Breast epithelium (tissue), 4 donors: ENCODE data around the gene UCP2. TPM values are rescaled to one million over a fixed set of nuclear protein-coding genes. Genes with fewer than 3 reads are reported as not detected.

Experiments
- DNase-seq, 2 donors: peaks; one replicate each; pipeline ENCODE4 v3.0.0-alpha.2; 2019; ENCODE audit warnings: low spot score in 2 of 2
- H3K27ac ChIP-seq, 2 donors: fragments of 200-600 bp; sonication (generic) in 1 of 2; one replicate each; pipeline ENCODE4 v1.5.1; 2016 to 2019; ENCODE audit warnings: mild to moderate bottlenecking in 1 of 2
- H3K27me3 ChIP-seq, 2 donors: fragments of 200-600 bp; sonication (generic) in 1 of 2; one replicate each; pipeline versions ENCODE4 v1.5.1 to v1.6.0; 2017 to 2019; ENCODE audit warnings: control low read depth in 1 of 2, mild to moderate bottlenecking in 1 of 2
- H3K36me3 ChIP-seq: fragments of 200-600 bp; one replicate; pipeline ENCODE4 v1.5.1; 2019
- H3K4me1 ChIP-seq, 2 donors: fragments of 200-600 bp; sonication (generic); one replicate each; pipeline ENCODE4 v1.5.1; 2016 to 2019; ENCODE audit warnings: control low read depth in 1 of 2
- H3K4me3 ChIP-seq, 3 donors: fragments of 200-600 bp; sonication (generic); 1 replicate in 2 of 3; 2 replicates in 1 of 3; pipeline ENCODE4 v1.5.1; 2016 to 2019; ENCODE audit warnings: mild to moderate bottlenecking in 3 of 3, moderate library complexity in 2 of 3
- H3K9me3 ChIP-seq, 2 donors: fragments of 200-600 bp; sonication (generic) in 1 of 2; one replicate each; pipeline ENCODE4 v1.5.1; 2016 to 2019; ENCODE audit warnings: control low read depth in 1 of 2
- POLR2A ChIP-seq: fragments of 450-650 bp; IDR thresholded peaks from one replicate; pipeline ENCODE4 v1.6.1; 2016; ENCODE audit warnings: antibody characterized with exemption, mild to moderate bottlenecking, moderate library complexity
- POLR2AphosphoS5 ChIP-seq, 3 donors: sonication (generic); formaldehyde crosslinking; IDR thresholded peaks; one replicate each; pipeline ENCODE4 v1.6.1; 2017; ENCODE audit warnings: antibody characterized with exemption in 3 of 3
- intact Hi-C: fragments of 100-400 bp; cut with DNase I; formaldehyde crosslinking; loops from one replicate; pipeline ENCODE4 v1.15.1; 2023; ENCODE audit warnings: low total_unique reads
- total RNA-seq, 3 donors: library from RNA; depleted of rRNA; stranded (reverse); fragments of >200 nt; gene quantifications; one replicate each; pipeline ENCODE4 v1.1.0, GENCODE V29; 2016
- TF ChIP-seq, protein P1 (sequence below), 3 donors: fragments of 450-650 bp; IDR thresholded peaks; one replicate each; pipeline ENCODE4 v1.5.1; 2016 to 2017; ENCODE audit warnings: antibody characterized with exemption in 3 of 3, mild to moderate bottlenecking in 3 of 3, moderate library complexity in 3 of 3

Gene UCP2
- total RNA-seq, 3 donors from 2014 or later: 28.2 to 82.4 (median 45.2) TPM

DNA sequence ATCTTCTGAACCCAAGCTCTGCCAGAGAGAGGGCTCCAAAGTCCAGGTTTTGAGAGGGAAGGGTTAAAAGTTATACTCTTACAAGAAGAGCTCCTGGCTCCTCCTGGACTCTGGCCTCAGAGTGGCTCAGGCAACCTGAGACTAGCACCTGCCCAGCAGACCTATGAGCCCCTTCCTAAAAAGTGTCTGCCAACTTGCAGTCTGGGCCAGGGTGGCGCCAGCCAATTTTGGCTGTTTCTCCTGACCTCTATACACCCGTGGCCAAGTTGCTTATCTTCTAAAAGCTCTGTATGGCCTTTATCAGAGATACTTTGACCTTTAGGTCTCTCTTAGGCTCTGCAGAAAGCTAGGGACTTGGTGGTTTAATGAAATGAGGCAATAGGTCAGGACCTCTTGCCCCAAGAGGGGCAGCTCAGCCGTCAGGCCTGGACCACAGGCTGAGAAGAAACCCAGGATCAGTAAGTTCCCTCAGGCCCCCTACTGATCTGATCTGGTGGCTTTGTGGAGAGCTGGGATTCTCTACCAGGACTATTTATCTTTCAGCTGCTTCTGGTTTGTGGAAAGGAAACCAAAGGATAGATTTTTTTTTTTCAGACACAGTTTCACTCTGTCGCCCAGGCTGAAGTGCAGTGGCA, 36.6 kb upstream of the UCP2 start:
- Histone ChIP-seq H3K36me3 (no peaks in the 10 kb centered on the region), H3K27me3 (no peaks in the 10 kb centered on the region), H3K4me3 (no peak overlapping the region), H3K4me1 (peaks cover 5 to 18% of the 10 kb centered on the region in 2 donors), H3K27ac (peak overlapping the region; percentile 88 to 89), H3K9me3 (no peaks in the 10 kb centered on the region)
- intact Hi-C loops: no loop called here
- DNase-seq: no peak
- TF ChIP-seq, protein P1, sequence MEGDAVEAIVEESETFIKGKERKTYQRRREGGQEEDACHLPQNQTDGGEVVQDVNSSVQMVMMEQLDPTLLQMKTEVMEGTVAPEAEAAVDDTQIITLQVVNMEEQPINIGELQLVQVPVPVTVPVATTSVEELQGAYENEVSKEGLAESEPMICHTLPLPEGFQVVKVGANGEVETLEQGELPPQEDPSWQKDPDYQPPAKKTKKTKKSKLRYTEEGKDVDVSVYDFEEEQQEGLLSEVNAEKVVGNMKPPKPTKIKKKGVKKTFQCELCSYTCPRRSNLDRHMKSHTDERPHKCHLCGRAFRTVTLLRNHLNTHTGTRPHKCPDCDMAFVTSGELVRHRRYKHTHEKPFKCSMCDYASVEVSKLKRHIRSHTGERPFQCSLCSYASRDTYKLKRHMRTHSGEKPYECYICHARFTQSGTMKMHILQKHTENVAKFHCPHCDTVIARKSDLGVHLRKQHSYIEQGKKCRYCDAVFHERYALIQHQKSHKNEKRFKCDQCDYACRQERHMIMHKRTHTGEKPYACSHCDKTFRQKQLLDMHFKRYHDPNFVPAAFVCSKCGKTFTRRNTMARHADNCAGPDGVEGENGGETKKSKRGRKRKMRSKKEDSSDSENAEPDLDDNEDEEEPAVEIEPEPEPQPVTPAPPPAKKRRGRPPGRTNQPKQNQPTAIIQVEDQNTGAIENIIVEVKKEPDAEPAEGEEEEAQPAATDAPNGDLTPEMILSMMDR (IDR thresholded peaks at IDR 0.05): no peak
- TF ChIP-seq POLR2A (no peak), POLR2AphosphoS5 (IDR thresholded peaks at IDR 0.05) (no peak)

- no peak for TF ChIP-seq POLR2A
- peak; percentile 55 to 83 (median 64) for TF ChIP-seq POLR2AphosphoS5 (IDR thresholded peaks at IDR 0.05)
- TF ChIP-seq, protein P1 (IDR thresholded peaks at IDR 0.05): no peak
- peak overlapping the region; percentile 88 to 89 for H3K27ac ChIP-seq
- peak overlapping the region in 1 of 3 donors; percentile 12 for H3K4me3 ChIP-seq
- H3K4me1 ChIP-seq: peaks cover 5 to 18% of the 10 kb centered on the region in 2 donors
- no peaks in the 10 kb centered on the region for H3K9me3 ChIP-seq
- H3K36me3 ChIP-seq: no peaks in the 10 kb centered on the region
- H3K27me3 ChIP-seq: no peaks in the 10 kb centered on the region
- intact Hi-C loops: no loop called here
- peak; percentile 91 for DNase-seq
Observed at GRCh38 chr11:74018331-74019005, 35.8 kb upstream of the UCP2 start.

DNA sequence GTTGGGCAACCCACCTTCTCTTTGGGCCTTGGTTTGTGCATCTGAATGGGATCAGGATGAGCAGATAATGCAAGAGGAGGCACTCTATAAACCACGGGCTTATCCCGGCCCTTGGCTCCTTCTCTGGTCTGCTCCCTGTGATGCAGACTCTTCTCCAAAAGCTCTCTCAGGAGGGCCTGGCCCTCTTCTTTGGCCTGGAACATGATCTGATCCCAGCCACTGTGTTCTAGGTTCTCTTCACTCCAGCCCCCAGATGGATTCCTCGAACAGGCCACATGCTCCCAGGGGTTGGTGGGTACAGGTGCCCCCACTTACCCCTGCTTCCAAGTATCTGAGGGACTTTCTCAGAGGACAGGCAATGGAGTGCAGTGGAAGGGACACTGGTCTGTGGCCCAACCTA, 35.0 kb upstream of the UCP2 start:
- Histone ChIP-seq H3K4me1 (peaks cover 5 to 18% of the 10 kb centered on the region in 2 donors), H3K9me3 (no peaks in the 10 kb centered on the region), H3K27ac (peak overlapping the region; percentile 88 to 89), H3K36me3 (no peaks in the 10 kb centered on the region), H3K27me3 (no peaks in the 10 kb centered on the region), H3K4me3 (no peak overlapping the region)
- intact Hi-C loops: no loop called here
- DNase-seq: no peak
- TF ChIP-seq POLR2A (no peak), POLR2AphosphoS5 (IDR thresholded peaks at IDR 0.05) (no peak)
- TF ChIP-seq, protein P1 (IDR thresholded peaks at IDR 0.05): no peak

DNA sequence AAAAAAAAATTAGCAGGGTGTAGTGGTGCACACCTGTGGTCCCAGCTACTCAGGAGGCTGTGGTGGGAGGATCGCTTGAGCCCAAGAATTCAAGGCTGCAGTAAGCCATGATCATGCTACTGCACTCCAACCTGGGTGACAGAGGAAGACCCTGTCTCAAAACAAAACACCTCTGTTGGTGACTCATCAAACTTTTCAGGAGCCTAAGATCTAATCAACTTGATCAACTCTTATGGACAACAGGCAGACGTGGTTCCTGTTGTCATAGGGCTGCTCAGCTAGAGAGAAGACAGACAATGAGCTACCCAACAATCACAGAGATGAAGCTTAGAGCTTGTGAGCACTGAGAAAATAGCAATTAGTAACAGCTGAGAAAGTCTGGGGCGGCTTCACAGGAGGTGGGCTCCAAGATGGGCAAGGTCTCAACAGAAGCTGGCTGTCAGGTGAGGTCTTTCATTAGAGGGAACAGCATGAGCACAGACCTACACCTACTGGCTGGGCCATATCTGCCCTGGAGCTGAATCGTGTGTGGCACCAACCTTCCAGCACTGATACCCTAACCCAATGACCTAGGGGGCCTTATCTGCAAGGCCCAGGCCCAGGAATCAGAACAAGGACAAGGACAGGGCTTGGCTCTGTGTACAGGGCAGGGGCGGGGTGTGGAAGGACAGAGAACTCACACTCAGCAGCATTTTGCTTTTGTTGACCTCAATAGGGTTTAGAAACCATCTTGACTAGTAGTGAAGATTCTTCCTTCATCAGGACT, 33.5 kb upstream of the UCP2 start:
- Histone ChIP-seq H3K27ac (peak overlapping the region in 1 of 2 donors; percentile 39), H3K36me3 (no peaks in the 10 kb centered on the region), H3K9me3 (no peaks in the 10 kb centered on the region), H3K27me3 (no peaks in the 10 kb centered on the region), H3K4me1 (peaks cover 5 to 18% of the 10 kb centered on the region in 2 donors), H3K4me3 (no peak overlapping the region)
- intact Hi-C loops: no loop called here
- TF ChIP-seq POLR2AphosphoS5 (IDR thresholded peaks at IDR 0.05) (no peak), POLR2A (no peak)
- TF ChIP-seq, protein P1 (IDR thresholded peaks at IDR 0.05): no peak
- DNase-seq: no peak
